ENCODE data around the gene CCDC15.
"Not testable (repeated sequence)": the region's sequence is repeated elsewhere in the genome, so short reads cannot be mapped to it uniquely, and the experiment has no call there.

CCDC15 gene

DNA sequence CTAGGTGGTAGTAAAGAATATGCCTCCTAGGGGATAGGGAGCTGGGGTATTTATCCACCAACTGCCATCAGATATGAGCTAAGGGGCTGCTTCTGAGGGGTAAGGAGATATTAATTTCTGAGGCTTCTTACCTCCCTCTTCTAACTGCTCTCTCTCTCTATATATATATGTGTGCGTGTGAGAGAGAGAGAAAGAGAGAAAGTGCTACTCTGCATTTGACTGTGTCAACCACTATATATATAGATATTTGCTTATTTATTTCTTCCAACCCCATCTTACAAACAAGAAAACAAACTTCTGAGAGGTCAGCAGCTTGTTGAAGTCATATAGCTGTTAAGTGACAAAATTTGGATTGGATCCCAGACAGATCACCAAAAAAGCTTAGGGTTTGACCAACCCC is 12.3 kb upstream of the CCDC15 start:
- FAIRE-seq: no peak

DNA sequence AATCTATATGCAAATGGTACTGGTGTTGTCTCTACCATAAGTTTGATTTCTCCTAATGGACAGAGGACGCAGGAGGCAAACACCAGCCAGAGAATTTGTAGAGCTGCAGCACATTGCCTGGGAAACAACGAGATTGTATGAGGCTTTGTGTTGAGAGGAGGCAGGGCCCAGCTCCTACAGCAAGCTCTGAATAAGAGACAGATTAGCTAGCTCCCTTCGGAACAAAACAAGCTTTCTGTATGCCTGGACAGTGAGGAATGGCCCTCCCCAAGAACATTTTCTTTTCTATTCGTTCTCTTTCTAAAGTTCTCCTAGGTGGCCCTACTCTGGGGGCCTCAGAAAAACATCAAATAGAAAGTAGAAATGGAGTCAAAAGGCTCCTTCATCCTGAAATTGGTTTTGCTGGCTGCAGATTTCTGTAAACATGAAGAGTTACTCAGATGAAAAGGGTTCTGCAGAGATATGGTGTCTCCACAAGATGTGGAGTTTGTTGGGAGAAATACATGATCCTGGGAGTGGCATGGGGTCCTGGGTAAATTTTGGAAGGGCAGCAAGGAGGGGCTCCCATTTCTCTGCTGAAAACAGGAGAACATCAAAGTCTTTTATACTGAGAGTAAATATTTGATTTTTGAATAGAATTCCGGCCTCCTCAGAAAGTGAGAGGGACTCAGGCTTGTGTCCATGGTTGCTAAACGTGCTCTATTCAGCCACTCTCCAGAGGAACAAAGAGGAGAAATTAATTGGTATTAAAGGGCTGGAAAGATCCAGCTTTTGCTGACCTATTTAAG is 11.3 kb upstream of the CCDC15 start:
- FAIRE-seq: no peak

DNA sequence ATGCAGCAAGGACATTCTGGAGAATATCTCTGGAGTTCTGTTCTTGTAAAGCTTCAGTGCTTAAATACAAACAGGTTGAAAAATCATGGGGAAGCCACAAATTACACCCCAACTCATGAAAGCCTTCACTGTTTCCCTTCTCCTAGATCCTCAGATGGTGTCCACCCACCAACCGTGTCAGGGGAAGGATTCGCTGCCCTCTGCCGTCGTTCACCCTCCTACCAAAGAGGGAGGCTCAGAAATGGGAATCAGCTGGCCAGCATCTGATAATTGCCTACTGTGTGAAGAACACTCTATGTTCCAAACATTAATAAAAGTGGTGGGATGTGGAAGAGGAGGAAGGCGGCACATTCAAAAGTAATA is 10.8 kb upstream of the CCDC15 start:
- no peak for FAIRE-seq

DNA sequence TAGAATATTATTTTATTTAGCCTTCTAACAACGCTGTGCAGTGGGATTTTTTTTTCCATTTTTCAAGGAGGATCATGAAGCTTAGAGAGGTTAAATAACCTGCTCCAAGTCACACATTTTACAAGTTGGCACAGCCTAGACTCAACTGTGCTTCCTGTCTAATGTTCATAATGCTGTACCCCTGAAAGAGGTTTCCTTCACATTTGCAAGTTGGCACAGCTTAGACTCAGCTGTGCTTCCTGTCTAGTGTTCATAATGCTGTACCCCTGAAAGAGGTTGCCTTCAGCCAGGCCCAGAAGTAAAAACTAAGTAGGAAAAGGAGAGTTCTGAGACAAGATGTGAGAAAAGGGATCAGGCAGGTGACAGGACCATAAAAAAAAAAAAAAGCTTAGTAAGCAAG is 10.3 kb upstream of the CCDC15 start:
- FAIRE-seq: no peak

DNA sequence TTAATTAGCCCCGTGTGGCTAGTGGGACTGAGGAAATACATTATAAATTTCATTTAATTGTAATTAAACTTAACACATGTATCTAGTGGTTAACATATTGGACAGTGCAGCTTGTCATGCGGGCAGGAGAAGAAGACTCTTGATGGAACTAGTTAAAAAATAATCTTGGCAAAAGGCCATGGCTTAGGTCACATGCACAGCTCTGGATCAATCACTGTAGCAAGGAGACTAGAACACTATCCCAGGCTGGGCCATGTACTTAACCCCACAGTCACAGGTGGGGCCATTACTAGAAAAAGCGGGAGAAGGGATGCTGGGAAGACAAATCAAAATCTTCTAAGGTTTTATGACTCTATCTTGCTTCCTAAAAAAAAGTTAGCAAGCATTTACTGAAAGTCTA is 9.4 kb upstream of the CCDC15 start:
- FAIRE-seq: no peak

DNA sequence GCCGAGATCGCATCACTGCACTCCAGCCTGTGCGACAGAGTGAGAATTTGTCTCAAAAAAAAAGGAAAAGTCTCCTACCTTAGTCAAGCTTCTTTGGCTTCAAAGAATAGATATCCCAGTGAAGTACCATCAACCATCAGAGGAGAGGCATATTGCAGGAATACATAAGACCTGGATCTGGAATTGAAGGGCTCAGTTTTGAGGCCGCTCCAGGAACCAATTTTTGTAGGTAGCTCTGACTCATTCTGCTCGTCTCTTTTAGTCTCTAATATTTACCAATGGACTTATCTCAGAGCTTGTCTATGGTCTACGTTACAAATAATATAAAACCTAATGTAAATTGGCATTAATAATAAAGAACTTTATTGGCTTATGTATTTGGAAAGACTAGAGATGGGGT is 8.2 kb upstream of the CCDC15 start:
- no peak for FAIRE-seq

DNA sequence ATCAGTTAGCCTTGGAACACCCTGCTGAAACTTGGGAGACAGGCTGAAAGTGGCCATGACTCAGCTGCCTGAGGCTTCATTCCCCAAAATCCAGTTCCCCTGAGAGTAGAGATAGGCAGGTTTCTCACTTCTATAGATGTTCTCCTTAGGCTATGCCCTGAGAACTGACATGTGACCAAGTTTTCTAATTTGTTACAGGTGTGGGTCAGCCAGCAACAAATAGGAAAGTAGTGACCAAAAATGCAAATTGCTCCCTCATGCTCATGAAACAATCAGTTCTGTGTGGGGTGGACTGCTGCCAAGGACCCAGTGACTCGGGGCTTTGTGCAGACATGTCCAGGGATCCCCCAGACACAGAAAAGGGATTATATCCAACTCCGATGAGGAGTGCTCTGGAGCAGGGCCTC is 7.3 kb upstream of the CCDC15 start:
- FAIRE-seq: no peak

DNA sequence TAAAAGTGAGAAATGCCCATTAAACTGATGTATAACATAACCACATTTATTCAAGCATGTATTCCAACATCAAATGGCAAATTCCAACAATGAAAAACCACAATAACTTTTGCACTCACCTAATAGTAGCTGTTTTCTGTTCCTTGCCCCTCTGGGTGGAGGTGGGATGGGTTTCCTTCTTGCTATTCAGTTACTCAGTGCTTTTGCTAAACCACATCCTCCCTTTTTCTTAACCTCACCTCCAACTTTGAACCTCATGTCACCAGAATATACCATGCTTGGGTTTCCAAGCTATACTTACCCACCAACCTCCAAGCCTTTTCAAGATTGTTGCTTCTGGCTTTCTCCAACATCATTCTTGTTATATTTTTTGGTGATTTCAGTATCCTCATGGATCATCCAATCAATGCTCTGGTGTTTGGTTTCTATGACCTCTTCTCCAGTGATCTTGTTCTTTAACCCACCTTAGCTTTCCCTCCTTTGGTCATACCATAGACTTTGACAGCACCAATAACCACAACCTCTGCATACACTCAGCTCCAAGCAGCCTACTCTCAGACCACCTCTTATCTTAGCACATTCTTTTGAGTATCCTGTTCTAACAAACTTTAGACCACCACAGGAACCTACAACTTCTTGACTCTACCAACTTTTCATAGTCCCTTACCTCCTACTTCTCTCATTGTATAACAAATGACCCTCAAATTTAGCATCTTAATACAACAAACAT is 3.2 kb upstream of the CCDC15 start:
- FAIRE-seq: no peak

DNA sequence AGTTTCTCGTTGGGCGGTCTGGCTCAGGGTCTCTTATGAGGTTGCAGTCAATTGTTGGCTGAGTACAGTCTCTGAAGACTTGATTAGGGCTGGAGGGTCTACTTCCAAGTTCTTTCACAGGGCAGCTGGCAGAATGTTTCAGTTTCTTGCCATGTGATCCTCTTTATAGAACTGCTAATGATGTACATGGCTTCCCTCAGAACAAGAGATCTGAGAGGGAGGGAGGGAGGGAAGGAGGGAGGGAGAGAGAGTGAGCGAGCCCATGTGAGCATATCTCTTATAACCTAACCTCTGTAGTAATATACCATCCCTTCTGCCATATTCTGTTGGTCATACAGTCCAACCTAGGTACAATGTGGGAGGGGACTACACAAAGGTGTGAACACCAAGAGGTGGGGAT is 2.7 kb upstream of the CCDC15 start:
- FAIRE-seq: no peak

DNA sequence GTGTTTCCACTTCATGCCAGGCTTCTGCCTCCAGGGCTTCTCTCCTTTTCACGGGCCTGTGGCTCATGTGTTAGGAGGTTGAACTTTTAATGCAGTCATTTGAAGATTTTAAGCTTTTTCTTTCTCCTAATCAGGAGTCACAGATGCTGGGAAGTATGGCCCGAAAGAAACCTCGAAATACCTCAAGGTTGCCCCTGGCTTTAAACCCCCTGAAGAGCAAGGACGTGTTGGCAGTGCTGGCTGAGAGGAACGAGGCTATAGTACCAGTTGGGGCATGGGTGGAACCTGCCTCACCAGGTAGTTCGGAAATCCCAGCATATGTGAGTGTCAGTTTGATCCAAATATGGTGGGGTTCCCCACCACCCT is 571 bp downstream of the CCDC15 start:
- FAIRE-seq: no peak

DNA sequence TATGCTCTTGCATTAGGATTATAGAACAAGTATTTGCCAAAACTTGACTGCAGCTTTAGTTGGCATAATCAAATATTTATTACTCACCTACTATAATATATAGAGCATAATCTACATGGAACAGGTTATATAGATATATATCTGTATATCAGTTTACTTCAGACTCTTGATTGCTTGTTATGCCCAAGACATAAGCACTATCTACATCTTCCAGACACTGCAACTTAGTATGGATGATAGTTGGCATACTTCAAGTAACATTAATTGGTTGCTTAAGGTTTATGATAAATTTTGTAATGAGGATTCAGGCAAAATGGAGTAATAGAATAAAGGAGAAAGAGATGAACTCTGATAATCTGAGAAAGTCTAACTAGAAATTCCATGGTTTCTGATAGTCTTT is 1.0 kb downstream of the CCDC15 start:
- no peak for FAIRE-seq

DNA sequence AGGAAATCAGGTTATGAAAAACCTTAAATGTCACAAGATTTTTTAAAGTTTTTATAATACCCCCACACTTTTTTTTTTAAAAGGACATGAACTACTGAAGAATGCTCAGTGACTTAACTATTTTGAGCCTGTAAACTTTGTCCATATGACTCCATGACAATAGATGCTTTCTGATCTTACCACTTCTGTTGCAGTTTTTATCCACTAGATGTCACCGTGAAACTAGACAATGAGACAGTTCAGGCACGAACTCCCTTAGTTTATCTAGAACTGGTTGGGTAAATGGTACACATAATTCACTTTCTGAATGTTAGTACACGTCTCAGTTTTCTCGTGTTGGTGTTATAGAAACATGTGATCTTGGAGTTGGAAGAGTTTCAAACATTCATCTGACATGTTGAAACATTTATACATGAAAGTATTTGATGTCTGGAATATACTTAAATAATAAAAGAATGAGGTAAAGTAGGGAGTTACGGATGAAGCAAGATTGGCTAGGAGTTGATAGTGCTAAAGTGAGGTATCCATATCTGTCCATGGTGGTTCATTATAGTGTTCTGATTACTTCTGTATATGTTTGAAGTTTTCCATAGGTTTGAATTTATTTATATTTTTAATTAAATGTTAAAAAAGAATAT is 8.1 kb downstream of the CCDC15 start:
- FAIRE-seq: peak; percentile 94

DNA sequence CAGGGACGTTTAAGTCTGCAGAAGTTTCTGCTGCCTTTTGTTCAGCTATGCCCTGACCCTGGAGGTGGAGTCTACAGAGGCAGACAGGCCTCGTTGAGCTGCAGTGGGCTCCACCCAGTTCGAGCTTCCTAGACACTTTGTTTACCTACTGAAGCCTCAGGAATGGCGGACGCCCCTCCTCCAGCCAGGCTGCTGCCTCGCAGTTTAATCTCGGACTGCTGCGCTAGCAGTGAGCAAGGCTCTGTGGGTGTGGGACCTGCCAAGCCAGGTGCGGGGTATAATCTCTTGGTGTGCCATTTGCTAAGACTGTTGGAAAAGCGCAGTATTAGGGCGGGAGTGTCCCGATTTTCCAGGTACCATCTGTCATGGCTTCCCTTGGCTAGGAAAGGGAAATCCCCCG is 14.2 kb downstream of the CCDC15 start:
- not testable (repeated sequence) for FAIRE-seq

DNA sequence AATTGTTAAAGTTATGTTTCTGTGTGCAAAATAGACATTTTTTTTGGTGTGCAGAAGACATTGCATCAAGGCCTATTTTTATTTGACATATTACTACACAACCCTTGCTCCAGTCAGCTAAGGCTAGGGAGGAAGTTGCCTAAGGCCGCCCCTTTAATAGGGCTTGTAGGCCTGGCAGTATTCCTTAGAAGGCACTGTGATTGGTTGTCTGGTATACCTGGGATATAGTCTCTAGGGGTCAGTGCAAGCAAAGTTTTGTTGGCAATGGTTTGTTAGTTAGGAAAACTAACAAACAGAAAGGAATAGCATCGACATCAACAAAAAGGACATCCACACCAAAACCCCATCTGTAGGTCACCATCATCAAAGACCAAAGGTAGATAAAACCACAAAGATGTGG is 16.9 kb downstream of the CCDC15 start:
- no peak for FAIRE-seq

DNA sequence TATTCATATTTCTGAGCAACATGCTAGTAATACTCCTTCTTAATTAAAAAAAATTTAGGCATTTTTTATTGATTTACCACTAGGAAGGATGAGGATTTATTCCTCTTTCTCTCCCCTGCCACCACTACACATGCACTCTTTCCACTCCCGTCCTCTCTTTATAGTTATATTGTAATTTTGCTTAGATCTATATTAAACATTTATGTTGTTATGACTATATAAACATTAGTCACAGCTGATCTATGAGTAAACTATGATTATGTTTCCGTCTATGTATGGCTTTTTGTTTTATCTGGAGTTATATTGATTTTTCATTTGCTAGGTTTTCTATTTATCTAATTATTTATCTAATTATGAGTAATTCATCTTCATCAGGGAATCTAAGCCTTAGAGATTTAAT is 17.8 kb downstream of the CCDC15 start:
- no peak for FAIRE-seq

DNA sequence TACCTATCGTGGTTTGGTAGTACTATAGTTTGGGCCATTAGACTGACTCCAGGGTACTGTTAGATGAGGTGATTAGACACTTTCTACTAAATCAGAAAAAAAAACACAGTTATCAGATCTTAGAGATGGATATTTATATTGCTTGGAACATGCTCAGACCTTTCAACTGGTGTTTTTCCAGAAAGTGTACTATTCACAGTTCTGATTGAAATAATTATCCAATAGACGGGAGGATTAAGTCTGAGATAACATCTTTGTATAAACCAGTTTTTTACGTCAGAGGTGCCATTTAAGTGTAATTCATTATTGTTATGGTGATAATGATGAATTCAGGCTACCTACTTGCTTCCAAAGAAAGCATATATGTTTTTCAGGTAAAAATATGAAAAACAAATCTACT is 22.5 kb downstream of the CCDC15 start:
- FAIRE-seq: no peak

DNA sequence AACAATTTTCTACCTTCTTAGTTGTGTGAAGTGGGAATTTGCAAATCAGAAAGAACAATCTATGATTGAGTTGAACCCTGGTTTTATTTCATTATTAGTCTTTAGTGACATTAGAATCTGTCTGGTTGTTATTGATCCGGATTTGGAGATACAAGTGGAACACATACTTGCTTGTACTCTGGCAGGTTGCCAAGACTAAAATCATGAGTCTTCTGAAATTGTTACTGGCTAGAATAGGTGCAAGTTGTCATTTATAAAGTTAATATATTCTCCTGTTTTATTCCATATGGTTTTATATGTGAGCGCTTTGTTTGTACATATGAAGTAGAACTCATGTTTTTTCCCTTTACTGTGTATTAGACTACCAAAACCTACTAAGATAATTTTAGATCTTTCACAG is 23.0 kb downstream of the CCDC15 start:
- FAIRE-seq: no peak

DNA sequence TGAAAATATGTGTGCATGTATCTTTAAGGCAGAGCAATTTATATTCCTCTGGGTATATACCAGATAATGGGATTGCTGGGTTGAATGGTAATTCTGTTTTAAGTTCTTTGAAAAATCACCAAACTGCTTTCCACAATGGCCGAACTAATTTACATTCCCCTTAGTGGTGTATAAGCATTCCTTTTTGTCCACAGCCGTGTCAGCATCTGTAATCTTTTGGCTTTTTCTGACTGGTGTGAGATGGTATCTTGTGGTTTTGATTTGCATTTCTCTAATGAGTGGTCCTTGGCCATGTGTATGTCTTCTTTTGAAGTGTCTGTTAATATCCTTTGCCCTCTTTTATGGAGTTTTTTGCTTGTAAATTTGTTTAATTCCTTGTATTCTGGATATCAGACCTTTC is 24.3 kb downstream of the CCDC15 start:
- no peak for FAIRE-seq

DNA sequence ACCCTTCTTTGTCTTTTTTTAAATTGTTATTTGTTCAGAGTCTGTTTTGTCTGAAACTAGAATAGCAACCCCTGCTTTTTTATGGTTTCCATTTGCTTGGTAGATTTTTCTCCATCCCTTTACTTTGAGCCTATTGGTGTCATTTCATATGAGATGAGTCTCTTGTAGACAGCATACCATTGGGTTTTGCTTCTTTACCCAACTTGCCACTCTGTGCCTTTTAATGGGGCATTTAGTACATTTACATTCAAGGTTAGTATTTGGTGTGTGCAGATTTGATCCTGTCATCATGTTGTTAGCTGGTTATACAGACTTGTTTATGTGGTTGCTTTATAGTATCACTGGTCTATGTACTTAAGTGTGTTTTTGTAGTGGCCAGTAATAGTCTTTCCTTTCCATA is 28.0 kb downstream of the CCDC15 start:
- FAIRE-seq: no peak

DNA sequence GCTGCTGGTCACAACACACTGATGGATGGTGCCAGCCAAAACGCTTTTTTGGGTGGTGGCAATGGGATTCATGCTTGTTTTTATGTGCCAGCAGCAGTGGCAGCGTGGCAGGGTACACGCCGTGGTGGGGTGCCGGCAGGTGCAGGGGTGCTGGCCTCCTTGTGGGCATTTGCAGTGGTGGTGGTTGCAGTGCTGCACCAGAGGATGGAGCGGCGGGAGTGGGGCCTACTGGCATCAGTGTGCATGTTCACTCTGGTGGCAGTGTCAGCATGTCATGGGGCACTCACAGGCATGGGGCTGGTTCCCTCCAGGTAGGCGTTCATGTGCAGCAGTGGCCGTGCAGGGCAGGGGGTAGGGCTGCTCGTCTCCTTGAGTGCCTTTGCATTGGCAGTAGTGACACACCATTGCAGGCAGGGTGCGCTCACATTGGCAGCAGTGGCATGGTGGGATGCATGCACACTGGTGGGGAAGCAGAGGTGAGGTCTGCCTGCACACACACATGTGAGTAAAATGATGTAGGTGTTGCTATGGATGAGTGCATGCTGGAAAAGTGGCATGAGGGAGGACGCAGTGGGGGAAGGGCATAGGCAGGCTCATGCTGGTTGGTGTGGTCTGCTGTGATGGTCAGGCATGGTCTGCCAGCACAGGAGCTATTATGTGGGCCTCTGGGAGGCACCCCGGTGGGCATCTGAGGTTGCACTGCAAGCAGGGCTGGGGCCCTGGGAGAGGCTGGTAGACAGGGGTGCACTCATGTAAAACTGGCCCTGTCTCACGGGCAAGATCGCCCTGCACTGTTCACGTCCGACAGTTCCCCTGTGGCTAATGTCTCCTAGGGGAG is 29.9 kb downstream of the CCDC15 start:
- no peak for FAIRE-seq

DNA sequence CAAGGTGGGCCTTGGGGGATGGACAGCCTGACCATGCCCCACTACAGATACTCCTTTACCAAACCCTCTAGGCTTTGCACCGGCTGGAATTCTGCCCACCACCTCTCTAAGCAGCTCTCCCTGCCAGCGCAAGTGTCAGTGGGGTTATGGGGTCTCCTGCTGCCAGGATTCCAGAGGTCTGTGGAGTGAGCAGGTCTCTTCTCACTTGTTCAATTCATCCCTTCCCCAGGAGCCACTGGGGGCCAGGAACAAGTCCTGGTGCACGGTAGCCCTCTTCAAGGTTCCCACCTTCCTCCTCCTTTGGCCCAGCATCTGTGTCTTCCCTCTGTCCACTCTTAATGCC is 30.5 kb downstream of the CCDC15 start:
- no peak for FAIRE-seq

DNA sequence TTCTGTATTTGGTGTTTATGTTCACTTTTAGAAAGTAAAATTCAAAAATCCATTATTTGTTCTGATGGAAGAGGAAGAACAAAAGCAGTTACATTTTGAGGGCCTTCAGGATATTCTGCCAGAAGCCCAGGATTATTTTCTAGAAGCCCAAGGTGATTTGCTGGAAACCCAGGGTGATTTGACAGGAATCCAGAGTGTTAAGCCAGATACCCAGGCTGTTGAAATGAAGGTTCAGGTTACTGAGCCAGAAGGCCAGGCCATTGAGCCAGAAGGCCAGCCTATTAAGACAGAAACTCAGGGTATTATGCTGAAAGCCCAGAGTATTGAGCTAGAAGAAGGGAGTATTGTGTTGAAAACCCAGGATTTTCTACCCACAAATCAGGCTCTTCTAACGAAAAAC is 33.1 kb downstream of the CCDC15 start:
- FAIRE-seq: no peak

DNA sequence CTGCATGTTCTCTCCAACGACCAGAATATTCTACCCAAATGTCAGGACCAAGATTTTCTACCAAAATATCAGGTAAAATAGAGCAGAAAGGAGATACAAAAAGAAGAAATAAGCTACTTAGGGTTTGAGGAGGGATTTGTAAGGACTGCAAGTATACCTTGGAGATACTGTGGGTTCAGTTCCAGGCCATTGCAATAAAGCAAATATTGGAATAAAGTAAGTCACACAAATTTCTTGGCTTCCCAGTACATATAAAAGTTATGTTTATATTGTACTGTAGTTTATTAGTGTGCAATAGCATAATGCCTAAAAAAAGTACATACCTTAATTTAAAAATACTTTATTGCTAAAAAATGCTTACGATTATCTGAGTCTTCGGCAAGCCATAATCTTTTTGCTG is 34.1 kb downstream of the CCDC15 start:
- no peak for FAIRE-seq

Measured in endometrium (tissue), 2 donors.